Spleen (tissue), 11 donors: ENCODE measurements around the gene FAM240A. TPM values are rescaled to one million over a fixed set of nuclear protein-coding genes. Genes with fewer than 3 reads are reported as not detected.

Source experiments
- DNase-seq: peaks from one replicate; pipeline ENCODE4 v3.0.0-alpha.2; 2020
- H3K27ac ChIP-seq, 8 donors: fragments of 200-600 bp; sonication (generic) in 7 of 8; 1 replicate in 4 of 8; 2 replicates in 4 of 8; pipeline versions ENCODE4 v1.5.0 to v1.8.0; 2016 to 2021; ENCODE audit warnings: inconsistent platforms in 4 of 8, mild to moderate bottlenecking in 4 of 8, moderate library complexity in 1 of 8
- H3K27me3 ChIP-seq, 7 donors: fragments of 200-600 bp; sonication (generic) in 6 of 7; replicated peaks in 1 of 7; 1 replicate in 4 of 7; 2 replicates in 3 of 7; pipeline versions ENCODE4 v1.5.0 to v1.8.0; 2016 to 2021; ENCODE audit warnings: inconsistent platforms in 3 of 7, mild to moderate bottlenecking in 1 of 7
- H3K36me3 ChIP-seq, 6 donors: fragments of 200-600 bp; sonication (generic) in 5 of 6; 1 replicate in 4 of 6; 2 replicates in 2 of 6; pipeline versions ENCODE4 v1.5.0 to v1.8.0; 2016 to 2021; ENCODE audit warnings: inconsistent platforms in 2 of 6
- H3K4me1 ChIP-seq, 6 donors: fragments of 200-600 bp; sonication (generic) in 5 of 6; 1 replicate in 3 of 6; 2 replicates in 3 of 6; pipeline versions ENCODE4 v1.5.0 to v1.8.0; 2016 to 2021; ENCODE audit warnings: inconsistent platforms in 3 of 6
- H3K4me3 ChIP-seq, 8 donors: fragments of 200-600 bp; sonication (generic) in 7 of 8; 1 replicate in 4 of 8; 2 replicates in 4 of 8; pipeline versions ENCODE4 v1.5.0 to v1.8.0; 2016 to 2021; ENCODE audit warnings: inconsistent platforms in 4 of 8, mild to moderate bottlenecking in 4 of 8, moderate library complexity in 2 of 8
- H3K9me3 ChIP-seq, 8 donors: fragments of 200-600 bp; sonication (generic) in 7 of 8; 1 replicate in 4 of 8; 2 replicates in 4 of 8; pipeline versions ENCODE4 v1.5.0 to v1.8.0; 2016 to 2021; ENCODE audit warnings: inconsistent platforms in 4 of 8
- POLR2A ChIP-seq, 3 donors: fragments of 450-650 bp; IDR thresholded peaks; one replicate each; pipeline ENCODE4 v1.5.1; 2017; ENCODE audit warnings: antibody characterized with exemption in 3 of 3, mild to moderate bottlenecking in 1 of 3
- POLR2AphosphoS5 ChIP-seq, 3 donors: sonication (generic); formaldehyde crosslinking; IDR thresholded peaks; one replicate each; pipeline ENCODE4 v1.5.1; 2017; ENCODE audit warnings: antibody characterized with exemption in 3 of 3
- WGBS, 5 donors: extraction: QIAGEN DNeasy Blood & Tissue Kit in 3 of 5; methylation state at CpG; one replicate each; pipeline versions ENCODE4 v1.1.5 to v1.1.7; 2013 to 2018; 5-methylcytosine and 5-hydroxymethylcytosine counted together
- intact Hi-C: fragments of 100-400 bp; cut with DNase I; formaldehyde crosslinking; loops from one replicate; pipeline ENCODE4 v1.15.0; 2023; ENCODE audit warnings: low total_unique reads
- polyA plus RNA-seq, 3 donors: library from polyadenylated mRNA; stranded (reverse); fragments of 200-250 nt; gene quantifications; one replicate each; pipeline ENCODE4 v1.2.1, GENCODE V29; 2013
- small RNA-seq, 4 donors: library from RNA; depleted of rRNA; stranded (forward); fragments of <200 nt; gene quantifications; one replicate each; pipeline ENCODE3, GENCODE V24; 2016
- total RNA-seq, 7 donors: library from RNA; depleted of rRNA in 3 of 7; stranded (reverse); fragments of >200 nt in 3 of 7; fragmentation: NEBNext Ultra II Directional in 4 of 7; extraction: Animal tissue kit (Norgen Biotek cat#: 25700) in 4 of 7; gene quantifications; one replicate each; pipeline versions ENCODE4 v1.1.0 to v1.2.1, GENCODE V29; 2016 to 2021
- TF ChIP-seq, protein P1 (sequence below), 11 experiments: fragments of 200-600 bp in 7 of 11; fragments of 450-650 bp in 4 of 11; sonication (generic) in 4 of 11; IDR thresholded peaks in 8 of 11; conservative IDR thresholded peaks in 3 of 11; 1 replicate in 7 of 11; 2 replicates in 4 of 11; pipeline versions ENCODE4 v1.4.0 to v1.8.0; 2016 to 2021; ENCODE audit warnings: antibody characterized with exemption in 11 of 11, inconsistent platforms in 4 of 11, mild to moderate bottlenecking in 1 of 11
- donor health status: healthy with polysubstance abuse.
- donor health status: DM: no; HTN: no; CAD: no; lungs with moderate emphysema.
- donor health status: DM: no; HTN: no; CAD: no.
- donor health status: Bipolar disorder and iron deficiency.
- donor health status: healthy.
- donor health status: DM: no; HTN: no; CAD: no.
- donor health status: DM: yes; HTN: yes; CAD: no.

The FAM240A gene
- total and polyA plus RNA-seq, 10 donors, result 0.13 TPM; not detected in 9

DNA sequence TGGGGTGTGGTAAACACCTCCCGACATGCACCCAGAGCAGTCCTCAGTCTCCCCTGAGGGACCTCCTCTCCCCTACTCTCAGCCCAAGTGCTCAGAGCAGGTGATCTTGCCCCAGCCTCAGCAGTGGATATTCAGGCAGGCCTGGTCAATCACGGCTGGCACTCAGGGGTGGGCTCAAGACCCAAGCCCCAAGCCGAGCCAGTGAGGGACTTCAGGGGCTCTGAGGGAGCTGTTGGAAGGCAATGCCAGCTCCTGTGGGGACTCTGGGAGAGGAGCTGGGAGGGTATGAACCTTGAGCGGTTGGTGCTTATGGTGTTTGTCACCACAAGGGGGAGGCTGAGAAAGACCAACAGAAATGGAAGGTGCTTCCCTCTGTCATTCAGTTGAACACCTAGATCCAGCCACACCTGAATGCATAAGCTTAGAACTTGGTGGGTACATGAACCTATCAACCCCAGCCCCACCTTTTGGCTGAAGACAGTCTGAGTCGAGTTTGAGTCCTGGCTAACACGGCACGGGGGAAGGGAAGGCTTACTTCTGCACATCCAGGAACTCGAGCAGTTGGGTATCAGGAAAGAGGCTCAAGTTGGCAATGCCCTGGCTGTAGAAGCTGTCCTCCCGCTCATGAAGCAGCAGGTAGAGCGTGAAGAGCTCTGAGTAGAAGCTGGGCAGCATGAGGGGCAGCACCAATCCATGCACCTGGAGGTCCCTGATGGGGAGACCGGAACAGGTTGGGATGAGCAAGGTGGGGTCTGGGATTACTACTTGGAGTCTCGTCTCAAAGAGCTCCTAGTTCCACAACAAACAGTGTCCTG is 61.9 kb downstream of the FAM240A start:
- DNase-seq, result peak; percentile 56
- WGBS, 5 donors, result 83 to 94% (median 92%) methylated on average over 12 of the region's 12 CpGs
- H3K4me3 ChIP-seq, result no peak overlapping the region
- H3K4me1 ChIP-seq, result peaks cover 0 to 18% (median 0%) of the 10 kb centered on the region in 6 donors
- no peaks in the 10 kb centered on the region for H3K27me3 ChIP-seq
- H3K9me3 ChIP-seq, result no peaks in the 10 kb centered on the region
- H3K36me3 ChIP-seq, result peaks cover 0 to 49% (median 8%) of the 10 kb centered on the region in 6 donors
- H3K27ac ChIP-seq, result no peak overlapping the region
- TF ChIP-seq, protein P1, sequence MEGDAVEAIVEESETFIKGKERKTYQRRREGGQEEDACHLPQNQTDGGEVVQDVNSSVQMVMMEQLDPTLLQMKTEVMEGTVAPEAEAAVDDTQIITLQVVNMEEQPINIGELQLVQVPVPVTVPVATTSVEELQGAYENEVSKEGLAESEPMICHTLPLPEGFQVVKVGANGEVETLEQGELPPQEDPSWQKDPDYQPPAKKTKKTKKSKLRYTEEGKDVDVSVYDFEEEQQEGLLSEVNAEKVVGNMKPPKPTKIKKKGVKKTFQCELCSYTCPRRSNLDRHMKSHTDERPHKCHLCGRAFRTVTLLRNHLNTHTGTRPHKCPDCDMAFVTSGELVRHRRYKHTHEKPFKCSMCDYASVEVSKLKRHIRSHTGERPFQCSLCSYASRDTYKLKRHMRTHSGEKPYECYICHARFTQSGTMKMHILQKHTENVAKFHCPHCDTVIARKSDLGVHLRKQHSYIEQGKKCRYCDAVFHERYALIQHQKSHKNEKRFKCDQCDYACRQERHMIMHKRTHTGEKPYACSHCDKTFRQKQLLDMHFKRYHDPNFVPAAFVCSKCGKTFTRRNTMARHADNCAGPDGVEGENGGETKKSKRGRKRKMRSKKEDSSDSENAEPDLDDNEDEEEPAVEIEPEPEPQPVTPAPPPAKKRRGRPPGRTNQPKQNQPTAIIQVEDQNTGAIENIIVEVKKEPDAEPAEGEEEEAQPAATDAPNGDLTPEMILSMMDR (IDR thresholded peaks at IDR 0.05 in 8 of 11, conservative IDR thresholded peaks at IDR 0.05 in 3 of 11), result no peak
- TF ChIP-seq POLR2A (IDR thresholded peaks at IDR 0.05) (no peak), POLR2AphosphoS5 (IDR thresholded peaks at IDR 0.05) (no peak)
- intact Hi-C loops, result no loop called here

DNA sequence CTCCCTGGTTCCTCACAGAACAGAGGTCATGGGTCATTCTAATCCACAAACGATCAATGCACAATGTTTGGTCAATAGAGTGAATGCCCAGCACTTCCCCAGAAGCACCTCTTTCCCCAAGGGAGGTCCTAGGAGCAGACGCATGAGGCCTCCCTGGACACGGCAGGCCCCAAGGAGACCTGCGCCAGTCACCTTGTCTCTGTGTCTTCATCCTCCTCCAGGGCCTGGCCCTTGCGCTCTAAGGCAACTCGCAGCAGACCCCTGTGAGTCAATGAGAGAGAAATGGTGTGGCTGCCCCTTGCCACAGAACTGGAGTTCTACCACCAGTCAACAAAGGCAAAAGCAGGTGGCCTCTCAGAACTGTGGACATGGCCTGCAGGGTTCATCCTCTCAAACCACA is 63.1 kb downstream of the FAM240A start:
- TF ChIP-seq POLR2A (IDR thresholded peaks at IDR 0.05) (no peak), POLR2AphosphoS5 (IDR thresholded peaks at IDR 0.05) (no peak)
- TF ChIP-seq, protein P1 (IDR thresholded peaks at IDR 0.05 in 8 of 11, conservative IDR thresholded peaks at IDR 0.05 in 3 of 11), result no peak
- 85 to 96% (median 88%) methylated on average over 6 of the region's 6 CpGs for WGBS, 5 donors
- Histone ChIP-seq H3K27me3 (no peaks in the 10 kb centered on the region), H3K27ac (no peak overlapping the region), H3K4me1 (peaks cover 0 to 15% (median 0%) of the 10 kb centered on the region in 6 donors), H3K36me3 (peaks cover 0 to 54% (median 8%) of the 10 kb centered on the region in 6 donors), H3K9me3 (no peaks in the 10 kb centered on the region), H3K4me3 (no peak overlapping the region)
- intact Hi-C loops, result no loop called here
- DNase-seq, result peak; percentile 34

Small RNAs within 50 kb of the gene (small RNA-seq; reads per million reads assigned to genes)
- gene RF00591, result 0 reads per million in 4 donors

Other genes starting within 250 kb of the FAM240A start
- 10 to 100 TPM in 3 of 7 donors, 1 to 10 TPM in 4; 5.0 to 15.5 (median 9.5) TPM for gene CCR5, start 241.6 kb upstream of the FAM240A start, total RNA-seq
- gene CCR5, start 241.6 kb upstream of the FAM240A start, polyA plus RNA-seq, result 1 to 10 TPM; 2.0 to 5.8 (median 2.4) TPM
- gene CCRL2, start 205.3 kb upstream of the FAM240A start, total RNA-seq, result 10 to 100 TPM in 6 of 7 donors, 1 to 10 TPM in 1; 9.9 to 21.7 (median 15.5) TPM
- gene CCRL2, start 205.3 kb upstream of the FAM240A start, polyA plus RNA-seq, result 10 to 100 TPM in 1 of 3 donors, 1 to 10 TPM in 2; 4.8 to 12.0 (median 5.6) TPM
- 100 to 1,000 TPM in 3 of 7 donors, 10 to 100 TPM in 4; 48.2 to 598 (median 63.2) TPM for gene LTF, start 147.6 kb upstream of the FAM240A start, total RNA-seq
- gene LTF, start 147.6 kb upstream of the FAM240A start, polyA plus RNA-seq, result 10 to 100 TPM; 15.2 to 34.7 (median 16.7) TPM
- not detected for gene RTP3, start 114.5 kb upstream of the FAM240A start, total RNA-seq
- gene RTP3, start 114.5 kb upstream of the FAM240A start, polyA plus RNA-seq, result not detected
- gene LRRC2, start 46.2 kb upstream of the FAM240A start, total RNA-seq, result 10 to 100 TPM in 1 of 7 donors, 1 to 10 TPM in 6; 3.4 to 10.9 (median 5.8) TPM
- gene LRRC2, start 46.2 kb upstream of the FAM240A start, polyA plus RNA-seq, result 1 to 10 TPM in 1 of 3 donors, under 1 TPM in 2; 0.59 to 1.8 (median 0.83) TPM
- 10 to 100 TPM; 16.3 to 45.7 (median 29.8) TPM for gene ALS2CL, start 81.2 kb downstream of the FAM240A start, total RNA-seq
- gene ALS2CL, start 81.2 kb downstream of the FAM240A start, polyA plus RNA-seq, result 10 to 100 TPM in 2 of 3 donors, 1 to 10 TPM in 1; 7.9 to 61.2 (median 34.9) TPM
- gene TMIE, start 88.9 kb downstream of the FAM240A start, total RNA-seq, result 1 to 10 TPM in 2 of 7 donors, under 1 TPM in 3, not detected in 2; 0.23 to 1.6 (median 0.74) TPM
- gene TMIE, start 88.9 kb downstream of the FAM240A start, polyA plus RNA-seq, result under 1 TPM; 0.48 to 0.77 (median 0.61) TPM
- under 1 TPM in 2 of 7 donors, not detected in 5; 0.14 to 0.34 TPM for gene PRSS50, start 105.3 kb downstream of the FAM240A start, total RNA-seq
- not detected for gene PRSS50, start 105.3 kb downstream of the FAM240A start, polyA plus RNA-seq